Sigmoid colon (tissue), 7 donors: ENCODE data around the gene EDRF1. TPM values are rescaled to one million over a fixed set of nuclear protein-coding genes. Genes with fewer than 3 reads are reported as not detected.

Source experiments
- DNase-seq: peaks from one replicate; pipeline ENCODE4 v3.0.0-alpha.2; 2019
- H3K27ac ChIP-seq, 4 donors: fragments of 200-600 bp; sonication (generic); one replicate each; pipeline ENCODE4 v1.5.1; 2016 to 2019; ENCODE audit warnings: mild to moderate bottlenecking in 1 of 4
- H3K27me3 ChIP-seq, 3 donors: fragments of 200-600 bp; sonication (generic); one replicate each; pipeline ENCODE4 v1.5.1; 2019; ENCODE audit warnings: mild to moderate bottlenecking in 1 of 3
- H3K36me3 ChIP-seq, 4 donors: fragments of 200-600 bp; sonication (generic); one replicate each; pipeline ENCODE4 v1.5.1; 2016 to 2019
- H3K4me1 ChIP-seq, 4 donors: fragments of 200-600 bp; sonication (generic); one replicate each; pipeline ENCODE4 v1.5.1; 2017 to 2019
- H3K4me3 ChIP-seq, 4 donors: fragments of 200-600 bp; sonication (generic); one replicate each; pipeline ENCODE4 v1.5.1; 2017 to 2019; ENCODE audit warnings: mild to moderate bottlenecking in 2 of 4, moderate library complexity in 1 of 4
- H3K9me3 ChIP-seq, 4 donors: fragments of 200-600 bp in 3 of 4; sonication (generic) in 3 of 4; one replicate each; pipeline versions ENCODE4 v1.5.1 to v1.6.1; 2013 to 2019
- EP300 ChIP-seq, 4 donors: sonication (generic); formaldehyde crosslinking; IDR thresholded peaks; one replicate each; pipeline ENCODE4 v1.6.1; 2017; ENCODE audit warnings: antibody characterized with exemption in 4 of 4
- POLR2A ChIP-seq, 2 donors: fragments of 450-650 bp; IDR thresholded peaks; one replicate each; pipeline ENCODE4 v1.6.1; 2016; ENCODE audit warnings: antibody characterized with exemption in 2 of 2, mild to moderate bottlenecking in 2 of 2, moderate library complexity in 2 of 2
- POLR2AphosphoS5 ChIP-seq, 4 donors: sonication (generic); formaldehyde crosslinking; IDR thresholded peaks; one replicate each; pipeline ENCODE4 v1.6.1; 2017; ENCODE audit warnings: antibody characterized with exemption in 4 of 4
- WGBS, 2 donors: extraction: QIAGEN DNeasy Blood & Tissue Kit; methylation state at CpG; one replicate each; pipeline ENCODE4 v1.1.7; 2013; 5-methylcytosine and 5-hydroxymethylcytosine counted together
- intact Hi-C: fragments of 100-400 bp; cut with DNase I; formaldehyde crosslinking; loops from one replicate; pipeline ENCODE4 v1.15.1; 2023
- polyA plus RNA-seq, 3 donors: library from polyadenylated mRNA; stranded (reverse); fragments of 200-250 nt; gene quantifications; one replicate each; pipeline ENCODE4 v1.2.3, GENCODE V29; 2013
- total RNA-seq, 4 donors: library from RNA; depleted of rRNA; stranded (reverse); fragments of >200 nt; gene quantifications; one replicate each; pipeline ENCODE4 v1.1.0, GENCODE V29; 2016
- TF ChIP-seq, protein P1 (sequence below), 4 experiments: fragments of 450-650 bp in 3 of 4; fragments of 200-600 bp in 1 of 4; IDR thresholded peaks; one replicate each; pipeline ENCODE4 v1.5.1; 2016 to 2019; ENCODE audit warnings: antibody characterized with exemption in 4 of 4, mild to moderate bottlenecking in 3 of 4, moderate library complexity in 2 of 4
- donor health status: healthy with polysubstance abuse.
- donor health status: Bipolar disorder and iron deficiency.
- donor health status: healthy.

The EDRF1 gene
- total and polyA plus RNA-seq, 7 donors, result 3.7 to 20.8 (median 16.1) TPM

DNA sequence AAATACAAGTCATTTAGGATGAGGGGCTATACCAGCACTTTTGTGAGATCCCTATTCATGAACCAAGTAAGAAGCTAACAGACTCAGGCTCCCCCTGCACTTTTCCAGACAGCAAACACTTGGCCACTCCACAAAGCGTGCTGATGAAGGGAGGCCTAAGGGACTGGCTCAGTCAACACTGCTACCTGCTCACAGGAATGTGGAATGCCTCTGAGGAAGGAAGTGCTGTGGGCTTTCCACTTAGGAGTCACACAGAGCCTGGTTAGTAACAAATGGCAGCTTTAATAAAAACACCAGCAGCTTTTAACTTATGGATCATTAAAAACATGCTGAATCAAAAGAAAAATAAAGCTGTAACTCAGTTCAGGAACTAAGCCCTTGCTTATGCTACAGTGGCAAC is 88.5 kb downstream of the EDRF1 start:
- 88 to 90% methylated on average over 1 of the region's 1 CpG for WGBS, 2 donors
- H3K27me3 ChIP-seq, result no peaks in the 10 kb centered on the region
- H3K36me3 ChIP-seq, result peaks cover 0 to 91% (median 32%) of the 10 kb centered on the region in 4 donors
- TF ChIP-seq POLR2AphosphoS5 (IDR thresholded peaks at IDR 0.05) (no peak), POLR2A (IDR thresholded peaks at IDR 0.05) (no peak), EP300 (IDR thresholded peaks at IDR 0.05) (no peak)
- TF ChIP-seq, protein P1, sequence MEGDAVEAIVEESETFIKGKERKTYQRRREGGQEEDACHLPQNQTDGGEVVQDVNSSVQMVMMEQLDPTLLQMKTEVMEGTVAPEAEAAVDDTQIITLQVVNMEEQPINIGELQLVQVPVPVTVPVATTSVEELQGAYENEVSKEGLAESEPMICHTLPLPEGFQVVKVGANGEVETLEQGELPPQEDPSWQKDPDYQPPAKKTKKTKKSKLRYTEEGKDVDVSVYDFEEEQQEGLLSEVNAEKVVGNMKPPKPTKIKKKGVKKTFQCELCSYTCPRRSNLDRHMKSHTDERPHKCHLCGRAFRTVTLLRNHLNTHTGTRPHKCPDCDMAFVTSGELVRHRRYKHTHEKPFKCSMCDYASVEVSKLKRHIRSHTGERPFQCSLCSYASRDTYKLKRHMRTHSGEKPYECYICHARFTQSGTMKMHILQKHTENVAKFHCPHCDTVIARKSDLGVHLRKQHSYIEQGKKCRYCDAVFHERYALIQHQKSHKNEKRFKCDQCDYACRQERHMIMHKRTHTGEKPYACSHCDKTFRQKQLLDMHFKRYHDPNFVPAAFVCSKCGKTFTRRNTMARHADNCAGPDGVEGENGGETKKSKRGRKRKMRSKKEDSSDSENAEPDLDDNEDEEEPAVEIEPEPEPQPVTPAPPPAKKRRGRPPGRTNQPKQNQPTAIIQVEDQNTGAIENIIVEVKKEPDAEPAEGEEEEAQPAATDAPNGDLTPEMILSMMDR (IDR thresholded peaks at IDR 0.05), result no peak
- H3K9me3 ChIP-seq, result no peaks in the 10 kb centered on the region
- H3K4me1 ChIP-seq, result no peaks in the 10 kb centered on the region
- no peak overlapping the region for H3K4me3 ChIP-seq
- no peak overlapping the region for H3K27ac ChIP-seq
- intact Hi-C loops, result no loop called here
- DNase-seq, result no peak

DNA sequence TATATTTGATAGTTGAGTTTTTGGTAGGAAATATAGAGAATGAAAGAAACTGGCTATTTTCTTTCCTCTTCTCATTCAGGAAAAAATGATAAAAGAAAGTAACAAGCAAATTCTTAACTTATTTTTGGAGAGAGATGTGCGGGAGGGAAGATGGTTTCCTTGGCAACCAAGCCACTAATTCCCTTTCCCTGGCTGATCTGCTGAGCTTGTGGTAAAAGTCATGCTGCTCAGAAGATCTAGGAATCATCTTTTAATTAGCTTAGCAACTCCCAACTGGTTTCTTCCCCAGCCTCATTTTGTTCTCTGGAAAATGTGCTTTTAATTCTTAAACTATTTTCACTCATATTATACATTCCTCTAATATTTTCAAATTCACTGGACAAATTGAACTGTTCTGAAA is 91.7 kb downstream of the EDRF1 start:
- intact Hi-C loops, result no loop called here
- no peak overlapping the region for H3K27ac ChIP-seq
- peaks cover 7 to 97% (median 47%) of the 10 kb centered on the region in 4 donors for H3K36me3 ChIP-seq
- H3K27me3 ChIP-seq, result no peaks in the 10 kb centered on the region
- TF ChIP-seq, protein P1 (IDR thresholded peaks at IDR 0.05), result no peak
- no peak for TF ChIP-seq POLR2A (IDR thresholded peaks at IDR 0.05)
- TF ChIP-seq POLR2AphosphoS5 (IDR thresholded peaks at IDR 0.05), result no peak
- no peak for TF ChIP-seq EP300 (IDR thresholded peaks at IDR 0.05)
- H3K4me3 ChIP-seq, result no peak overlapping the region
- no peaks in the 10 kb centered on the region for H3K4me1 ChIP-seq
- H3K9me3 ChIP-seq, result no peaks in the 10 kb centered on the region
- WGBS, 2 donors, result 96 to 98% methylated on average over 1 of the region's 1 CpG
- no peak for DNase-seq

DNA sequence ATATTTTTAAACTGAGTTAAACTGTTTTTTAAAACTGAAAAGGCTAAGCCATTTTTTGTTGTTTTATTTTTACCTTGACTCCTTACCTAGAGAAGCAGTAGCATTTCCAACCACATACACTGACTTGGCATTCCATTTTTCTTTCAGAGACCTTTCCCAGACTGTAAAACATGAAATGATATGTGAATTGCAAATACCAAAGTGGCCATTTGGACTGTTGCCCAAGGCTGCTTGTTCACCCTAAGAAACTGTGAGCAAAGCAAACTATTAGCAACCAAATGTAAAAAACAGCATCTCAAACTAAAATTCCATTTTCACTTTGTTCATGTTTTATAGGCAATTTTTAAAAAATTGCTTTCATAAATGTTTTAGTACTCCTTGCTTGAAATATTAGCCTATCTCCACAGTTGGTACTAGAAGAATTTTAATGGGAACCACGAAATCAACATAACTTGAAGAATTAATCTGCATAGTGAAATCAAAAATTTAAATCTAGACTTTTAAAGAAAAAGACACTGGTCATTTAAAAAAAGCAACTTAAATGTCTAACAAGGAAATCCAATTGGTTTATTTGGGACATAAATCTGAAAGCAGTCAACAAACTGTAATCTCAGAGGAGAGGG is 92.7 kb downstream of the EDRF1 start:
- Histone ChIP-seq H3K9me3 (no peaks in the 10 kb centered on the region), H3K27me3 (no peaks in the 10 kb centered on the region), H3K4me1 (no peaks in the 10 kb centered on the region), H3K4me3 (no peak overlapping the region), H3K36me3 (peaks cover 7 to 89% (median 42%) of the 10 kb centered on the region in 4 donors), H3K27ac (no peak overlapping the region)
- WGBS, 2 donors, result 92 to 93% methylated on average over 1 of the region's 1 CpG
- TF ChIP-seq POLR2A (IDR thresholded peaks at IDR 0.05) (no peak), POLR2AphosphoS5 (IDR thresholded peaks at IDR 0.05) (no peak), EP300 (IDR thresholded peaks at IDR 0.05) (no peak)
- TF ChIP-seq, protein P1 (IDR thresholded peaks at IDR 0.05), result no peak
- DNase-seq, result no peak
- intact Hi-C loops, result no loop called here

Other genes with a start within 250 kb of the EDRF1 start
- gene TEX36, start 36.5 kb upstream of the EDRF1 start, total RNA-seq, result not detected
- gene TEX36, start 36.5 kb upstream of the EDRF1 start, polyA plus RNA-seq, result not detected
- under 1 TPM in 1 of 4 donors, not detected in 3; 0.33 TPM for gene MMP21, start 56.1 kb downstream of the EDRF1 start, total RNA-seq
- gene MMP21, start 56.1 kb downstream of the EDRF1 start, polyA plus RNA-seq, result under 1 TPM in 1 of 3 donors, not detected in 2; 0.07 TPM
- 10 to 100 TPM; 26.3 to 46.7 (median 36.8) TPM for gene UROS, start 103.5 kb downstream of the EDRF1 start, total RNA-seq
- gene UROS, start 103.5 kb downstream of the EDRF1 start, polyA plus RNA-seq, result 10 to 100 TPM; 26.1 to 35.4 (median 28.5) TPM
- 10 to 100 TPM; 37.7 to 54.9 (median 45.8) TPM for gene BCCIP, start 103.8 kb downstream of the EDRF1 start, total RNA-seq
- 10 to 100 TPM; 46.8 to 61.4 (median 52.7) TPM for gene BCCIP, start 103.8 kb downstream of the EDRF1 start, polyA plus RNA-seq
- 10 to 100 TPM; 16.0 to 22.4 (median 21.3) TPM for gene DHX32, start 161.6 kb downstream of the EDRF1 start, total RNA-seq
- gene DHX32, start 161.6 kb downstream of the EDRF1 start, polyA plus RNA-seq, result 10 to 100 TPM; 28.3 to 57.8 (median 55.9) TPM
- gene FANK1, start 176.9 kb downstream of the EDRF1 start, total RNA-seq, result 1 to 10 TPM in 2 of 4 donors, under 1 TPM in 1, not detected in 1; 0.71 to 3.5 (median 1.5) TPM
- gene FANK1, start 176.9 kb downstream of the EDRF1 start, polyA plus RNA-seq, result 10 to 100 TPM in 1 of 3 donors, 1 to 10 TPM in 2; 3.4 to 12.6 (median 7.9) TPM